Measurements from ENCODE around the gene KRT14.
"Not testable (repeated sequence)": the region's sequence is repeated elsewhere in the genome, so short reads cannot be mapped to it uniquely, and the experiment has no call there.

The KRT14 gene

GRCh38 chr17:41629316-41629715 lies 42.6 kb upstream of the KRT14 start:
- H3K9ac ChIP-seq (ENCODE audit: low read length in 5 of 5), result no peak overlapping the region
- no peaks in the 10 kb centered on the region for H3K36me3 ChIP-seq (ENCODE audit: control insufficient read depth in 5 of 5, insufficient read depth in 5 of 5, low read length in 5 of 5)
- no peaks in the 10 kb centered on the region for H3K4me1 ChIP-seq (ENCODE audit: control insufficient read depth in 5 of 5, insufficient read depth in 5 of 5, low read length in 5 of 5)
- H3K4me3 ChIP-seq (ENCODE audit: low read depth in 1 of 5, low read length in 5 of 5), result no peak overlapping the region
- no peak overlapping the region for H3K27ac ChIP-seq (ENCODE audit: low read depth, low read length)
- H3K9me3 ChIP-seq (ENCODE audit: control insufficient read depth in 5 of 5, low read length in 5 of 5), result no peaks in the 10 kb centered on the region
- H3K27me3 ChIP-seq (ENCODE audit: control insufficient read depth in 5 of 5, insufficient read depth in 4 of 5, low read length in 5 of 5), result no peaks in the 10 kb centered on the region

- H3K27me3 ChIP-seq (ENCODE audit: control insufficient read depth in 5 of 5, insufficient read depth in 4 of 5, low read length in 5 of 5); H3K4me3 ChIP-seq (ENCODE audit: low read depth in 1 of 5, low read length in 5 of 5); H3K9ac ChIP-seq (ENCODE audit: low read length in 5 of 5); H3K36me3 ChIP-seq (ENCODE audit: control insufficient read depth in 5 of 5, insufficient read depth in 5 of 5, low read length in 5 of 5); H3K4me1 ChIP-seq (ENCODE audit: control insufficient read depth in 5 of 5, insufficient read depth in 5 of 5, low read length in 5 of 5); H3K27ac ChIP-seq (ENCODE audit: low read depth, low read length); H3K9me3 ChIP-seq (ENCODE audit: control insufficient read depth in 5 of 5, low read length in 5 of 5): not testable (repeated sequence)
Measured at GRCh38 chr17:41628621-41629255, 42.0 kb upstream of the KRT14 start.

GRCh38 chr17:41628073-41628370 lies 41.3 kb upstream of the KRT14 start:
- H3K9me3 ChIP-seq (ENCODE audit: control insufficient read depth in 5 of 5, low read length in 5 of 5); H3K4me1 ChIP-seq (ENCODE audit: control insufficient read depth in 5 of 5, insufficient read depth in 5 of 5, low read length in 5 of 5); H3K27me3 ChIP-seq (ENCODE audit: control insufficient read depth in 5 of 5, insufficient read depth in 4 of 5, low read length in 5 of 5); H3K4me3 ChIP-seq (ENCODE audit: low read depth in 1 of 5, low read length in 5 of 5); H3K27ac ChIP-seq (ENCODE audit: low read depth, low read length); H3K9ac ChIP-seq (ENCODE audit: low read length in 5 of 5); H3K36me3 ChIP-seq (ENCODE audit: control insufficient read depth in 5 of 5, insufficient read depth in 5 of 5, low read length in 5 of 5): not testable (repeated sequence)

- no peak overlapping the region for H3K4me3 ChIP-seq (ENCODE audit: low read depth in 1 of 5, low read length in 5 of 5)
- H3K4me1 ChIP-seq (ENCODE audit: control insufficient read depth in 5 of 5, insufficient read depth in 5 of 5, low read length in 5 of 5), result no peaks in the 10 kb centered on the region
- no peaks in the 10 kb centered on the region for H3K9me3 ChIP-seq (ENCODE audit: control insufficient read depth in 5 of 5, low read length in 5 of 5)
- peaks cover 0 to 3% (median 0%) of the 10 kb centered on the region in 5 donors for H3K27me3 ChIP-seq (ENCODE audit: control insufficient read depth in 5 of 5, insufficient read depth in 4 of 5, low read length in 5 of 5)
- no peak overlapping the region for H3K9ac ChIP-seq (ENCODE audit: low read length in 5 of 5)
- no peak overlapping the region for H3K27ac ChIP-seq (ENCODE audit: low read depth, low read length)
- no peaks in the 10 kb centered on the region for H3K36me3 ChIP-seq (ENCODE audit: control insufficient read depth in 5 of 5, insufficient read depth in 5 of 5, low read length in 5 of 5)
Measured at GRCh38 chr17:41627316-41628072, 40.8 kb upstream of the KRT14 start.

GRCh38 chr17:41626914-41627295 lies 40.2 kb upstream of the KRT14 start:
- H3K27me3 ChIP-seq (ENCODE audit: control insufficient read depth in 5 of 5, insufficient read depth in 4 of 5, low read length in 5 of 5); H3K27ac ChIP-seq (ENCODE audit: low read depth, low read length); H3K9me3 ChIP-seq (ENCODE audit: control insufficient read depth in 5 of 5, low read length in 5 of 5); H3K4me3 ChIP-seq (ENCODE audit: low read depth in 1 of 5, low read length in 5 of 5); H3K4me1 ChIP-seq (ENCODE audit: control insufficient read depth in 5 of 5, insufficient read depth in 5 of 5, low read length in 5 of 5); H3K36me3 ChIP-seq (ENCODE audit: control insufficient read depth in 5 of 5, insufficient read depth in 5 of 5, low read length in 5 of 5); H3K9ac ChIP-seq (ENCODE audit: low read length in 5 of 5): not testable (repeated sequence)

- H3K4me1 ChIP-seq (ENCODE audit: control insufficient read depth in 5 of 5, insufficient read depth in 5 of 5, low read length in 5 of 5); H3K9ac ChIP-seq (ENCODE audit: low read length in 5 of 5); H3K27me3 ChIP-seq (ENCODE audit: control insufficient read depth in 5 of 5, insufficient read depth in 4 of 5, low read length in 5 of 5); H3K4me3 ChIP-seq (ENCODE audit: low read depth in 1 of 5, low read length in 5 of 5); H3K36me3 ChIP-seq (ENCODE audit: control insufficient read depth in 5 of 5, insufficient read depth in 5 of 5, low read length in 5 of 5); H3K27ac ChIP-seq (ENCODE audit: low read depth, low read length); H3K9me3 ChIP-seq (ENCODE audit: control insufficient read depth in 5 of 5, low read length in 5 of 5): not testable (repeated sequence)
Measured at GRCh38 chr17:41626028-41626913, 39.6 kb upstream of the KRT14 start.

- H3K4me3 ChIP-seq (ENCODE audit: low read depth in 1 of 5, low read length in 5 of 5), result no peak overlapping the region
- no peak overlapping the region for H3K27ac ChIP-seq (ENCODE audit: low read depth, low read length)
- H3K9me3 ChIP-seq (ENCODE audit: control insufficient read depth in 5 of 5, low read length in 5 of 5), result no peaks in the 10 kb centered on the region
- no peaks in the 10 kb centered on the region for H3K36me3 ChIP-seq (ENCODE audit: control insufficient read depth in 5 of 5, insufficient read depth in 5 of 5, low read length in 5 of 5)
- H3K4me1 ChIP-seq (ENCODE audit: control insufficient read depth in 5 of 5, insufficient read depth in 5 of 5, low read length in 5 of 5), result no peaks in the 10 kb centered on the region
- H3K9ac ChIP-seq (ENCODE audit: low read length in 5 of 5), result no peak overlapping the region
- peaks cover 0 to 3% (median 0%) of the 10 kb centered on the region in 5 donors for H3K27me3 ChIP-seq (ENCODE audit: control insufficient read depth in 5 of 5, insufficient read depth in 4 of 5, low read length in 5 of 5)
Measured at GRCh38 chr17:41625602-41626001, 38.9 kb upstream of the KRT14 start.

GRCh38 chr17:41624208-41625101 lies 37.8 kb upstream of the KRT14 start, which contains the start of gene KRT17:
KRT17 (minus strand) TSS chr17:41624575; CDS start chr17:41624509, 66 bp downstream.
- Histone ChIP-seq H3K4me1 (ENCODE audit: control insufficient read depth in 5 of 5, insufficient read depth in 5 of 5, low read length in 5 of 5) (no peaks in the 10 kb centered on the region), H3K9ac (ENCODE audit: low read length in 5 of 5) (no peak within 1 kb of the TSS), H3K9me3 (ENCODE audit: control insufficient read depth in 5 of 5, low read length in 5 of 5) (no peaks in the 10 kb centered on the region), H3K27me3 (ENCODE audit: control insufficient read depth in 5 of 5, insufficient read depth in 4 of 5, low read length in 5 of 5) (peaks cover 0 to 3% (median 0%) of the 10 kb centered on the region in 5 donors), H3K36me3 (ENCODE audit: control insufficient read depth in 5 of 5, insufficient read depth in 5 of 5, low read length in 5 of 5) (no peaks in the 10 kb centered on the region), H3K4me3 (ENCODE audit: low read depth in 1 of 5, low read length in 5 of 5) (no peak within 1 kb of the TSS), H3K27ac (ENCODE audit: low read depth, low read length) (no peak within 1 kb of the TSS)

- H3K4me1 ChIP-seq (ENCODE audit: control insufficient read depth in 5 of 5, insufficient read depth in 5 of 5, low read length in 5 of 5); H3K9me3 ChIP-seq (ENCODE audit: control insufficient read depth in 5 of 5, low read length in 5 of 5); H3K36me3 ChIP-seq (ENCODE audit: control insufficient read depth in 5 of 5, insufficient read depth in 5 of 5, low read length in 5 of 5); H3K9ac ChIP-seq (ENCODE audit: low read length in 5 of 5); H3K27me3 ChIP-seq (ENCODE audit: control insufficient read depth in 5 of 5, insufficient read depth in 4 of 5, low read length in 5 of 5); H3K4me3 ChIP-seq (ENCODE audit: low read depth in 1 of 5, low read length in 5 of 5); H3K27ac ChIP-seq (ENCODE audit: low read depth, low read length): not testable (repeated sequence)
Measured at GRCh38 chr17:41623184-41623861, 36.6 kb upstream of the KRT14 start.

All from subcutaneous abdominal adipose tissue (tissue), 5 donors.